HCT116 (cell line): ENCODE data around the gene TACR3. TPM values are rescaled to one million over a fixed set of nuclear protein-coding genes. Genes with fewer than 3 reads are reported as not detected.

Source experiments
- ATAC-seq: fragments of 200-7000 bp; cut with Tn5 transposase; 2 replicates; pipeline ENCODE4 v1.9.1; 2020; ENCODE audit warnings: mild to moderate bottlenecking, moderate library complexity
- BruUV-seq: library from RNA; stranded (reverse); fragments of 400-500 nt; replicated peaks from 2 replicates; lab custom pipeline; 2021; lab: Mats Ljungman, UMichigan
- CTCF ChIA-PET: fragments of 300-600 bp; sonication (Branson Sonifier 250); formaldehyde crosslinking; loops from one replicate; lab custom pipeline; 2021; ENCODE audit warnings: antibody characterized with exemption; lab: Charles Lee
- POLR2A ChIA-PET: fragments of 300-600, 350-600 bp; sonication (Branson Sonifier 250); formaldehyde crosslinking; loops from one replicate; lab custom pipeline; 2021; ENCODE audit warnings: antibody characterized with exemption; lab: Charles Lee
- RAD21 ChIA-PET, 2 experiments: fragments of 300-600 bp; sonication (Branson Sonifier 250); formaldehyde crosslinking; loops; one replicate each; lab custom pipeline; 2023; ENCODE audit warnings: low total read pairs in 2 of 2; ENCODE audit not compliant: uncharacterized antibody in 2 of 2, unreplicated experiment in 2 of 2, low non-redundant PET in 1 of 2; lab: Charles Lee
- DNase-seq: peaks from one replicate; pipeline ENCODE4 v3.0.0-alpha.2; 2010; ENCODE audit warnings: low read depth, low spot score
- H2AFZ ChIP-seq: fragments of 200-600 bp; shearing (Covaris generic), sonication (generic); 2 replicates; pipeline ENCODE4 v1.6.1; 2017; ENCODE audit warnings: low read depth, mixed run types, mixed read lengths, antibody characterized with exemption, low read length; ENCODE audit not compliant: poor library complexity, severe bottlenecking
- H3K27ac ChIP-seq: 2 replicates; pipeline ENCODE4 v1.5.1; 2012; ENCODE audit warnings: low read depth, low read length
- H3K27me3 ChIP-seq: fragments of 200-600 bp; sonication (generic); 2 replicates; pipeline ENCODE4 v1.6.1; 2016; ENCODE audit warnings: mixed run types, low read length, mixed read lengths; ENCODE audit not compliant: insufficient read depth
- H3K36me3 ChIP-seq, 2 experiments: fragments of 200-500 bp in 1 of 2; fragments of 200-600 bp in 1 of 2; sonication (Bioruptor generic) in 1 of 2; sonication (generic) in 1 of 2; 2 replicates each; pipeline versions ENCODE4 v1.5.1 to v1.6.1; 2014 to 2016; ENCODE audit warnings: low read length in 2 of 2, inconsistent platforms in 1 of 2, mixed read lengths in 1 of 2, mixed run types in 1 of 2; ENCODE audit not compliant: insufficient read depth in 2 of 2, control insufficient read depth in 1 of 2
- H3K4me1 ChIP-seq, 2 experiments: fragments of 200-600 bp in 1 of 2; sonication (generic) in 1 of 2; 2 replicates each; pipeline versions ENCODE4 v1.5.1 to v1.6.1; 2012 to 2017; ENCODE audit warnings: low read length in 2 of 2, inconsistent platforms in 1 of 2, mild to moderate bottlenecking in 1 of 2, mixed read lengths in 1 of 2, mixed run types in 1 of 2, moderate library complexity in 1 of 2; ENCODE audit not compliant: insufficient read depth in 2 of 2, control insufficient read depth in 1 of 2
- H3K4me2 ChIP-seq: fragments of 200-600 bp; sonication (generic); 2 replicates; pipeline ENCODE4 v1.6.1; 2017; ENCODE audit warnings: mixed run types, low read length, mixed read lengths
- H3K4me3 ChIP-seq, 2 experiments: fragments of 200-600 bp in 1 of 2; sonication (generic) in 1 of 2; replicated peaks in 1 of 2; 2 replicates each; pipeline ENCODE4 v1.5.1; 2011 to 2016; ENCODE audit warnings: low read length in 2 of 2, control low read depth in 1 of 2, low read depth in 1 of 2, mild to moderate bottlenecking in 1 of 2, mixed read lengths in 1 of 2, mixed run types in 1 of 2
- H3K79me2 ChIP-seq: fragments of 200-600 bp; sonication (generic); 2 replicates; pipeline ENCODE4 v1.6.1; 2017; ENCODE audit warnings: mild to moderate bottlenecking, mixed run types, low read length, moderate library complexity, mixed read lengths; ENCODE audit not compliant: insufficient read depth
- H3K9ac ChIP-seq: fragments of 200-600 bp; sonication (generic); 2 replicates; pipeline ENCODE4 v1.6.1; 2016; ENCODE audit warnings: low read length, mixed read lengths
- H3K9me2 ChIP-seq: fragments of 200-600 bp; sonication (generic), shearing (Covaris generic); 2 replicates; pipeline ENCODE4 v1.6.1; 2017; ENCODE audit warnings: mixed run types, mild to moderate bottlenecking, moderate library complexity; ENCODE audit not compliant: insufficient read depth
- H3K9me3 ChIP-seq, 2 experiments: fragments of 200-500 bp in 1 of 2; fragments of 200-600 bp in 1 of 2; sonication (Bioruptor generic) in 1 of 2; sonication (generic) in 1 of 2; 2 replicates each; pipeline ENCODE4 v1.6.1; 2014 to 2017; ENCODE audit warnings: low read length in 2 of 2, mixed read lengths in 2 of 2, inconsistent platforms in 1 of 2, low read depth in 1 of 2, mild to moderate bottlenecking in 1 of 2, mixed run types in 1 of 2, moderate library complexity in 1 of 2; ENCODE audit not compliant: control insufficient read depth in 1 of 2, insufficient read depth in 1 of 2
- H4K20me1 ChIP-seq: fragments of 200-600 bp; sonication (generic), shearing (Covaris generic); 2 replicates; pipeline ENCODE4 v1.6.1; 2017; ENCODE audit warnings: mixed run types, mild to moderate bottlenecking, moderate library complexity; ENCODE audit not compliant: insufficient read depth
- ATF3 ChIP-seq: IDR thresholded peaks from 2 replicates; pipeline ENCODE4 v1.6.1; 2012
- CBX3 ChIP-seq: IDR thresholded peaks from 2 replicates; pipeline ENCODE4 v1.6.1; 2012; ENCODE audit warnings: low read depth
- CEBPB ChIP-seq: IDR thresholded peaks from 2 replicates; pipeline ENCODE4 v1.6.1; 2012; ENCODE audit warnings: low read depth
- EGR1 ChIP-seq: IDR thresholded peaks from 2 replicates; pipeline ENCODE4 v1.6.1; 2012; ENCODE audit warnings: low read depth
- EZH2phosphoT487 ChIP-seq: fragments of 200-600 bp; IDR thresholded peaks from 2 replicates; pipeline ENCODE4 v1.6.1; 2018; ENCODE audit warnings: antibody characterized with exemption, borderline replicate concordance
- FOSL1 ChIP-seq: IDR thresholded peaks from 2 replicates; pipeline ENCODE4 v1.6.1; 2012; ENCODE audit warnings: low read depth
- MAX ChIP-seq: IDR thresholded peaks from 2 replicates; pipeline ENCODE4 v1.6.1; 2012
- POLR2A ChIP-seq: IDR thresholded peaks from 2 replicates; pipeline ENCODE4 v1.7.0; 2011; ENCODE audit warnings: borderline replicate concordance; ENCODE audit not compliant: insufficient read depth, insufficient read length; ENCODE audit errors: extremely low read depth
- POLR2AphosphoS5 ChIP-seq: IDR thresholded peaks from 2 replicates; pipeline ENCODE4 v1.6.1; 2011; ENCODE audit warnings: mild to moderate bottlenecking, low read depth, low read length, moderate library complexity
- RAD21 ChIP-seq: IDR thresholded peaks from 2 replicates; pipeline ENCODE4 v1.6.1; 2012; ENCODE audit warnings: low read depth, mild to moderate bottlenecking
- REST ChIP-seq: IDR thresholded peaks from 2 replicates; pipeline ENCODE4 v1.6.1; 2012; ENCODE audit warnings: low read depth
- SIN3A ChIP-seq: IDR thresholded peaks from 2 replicates; pipeline ENCODE4 v1.6.1; 2012; ENCODE audit warnings: low read depth
- SRF ChIP-seq: IDR thresholded peaks from 2 replicates; pipeline ENCODE4 v1.6.1; 2012; ENCODE audit warnings: low read depth
- TCF7L2 ChIP-seq: IDR thresholded peaks from 2 replicates; pipeline ENCODE4 v1.7.0; 2011; ENCODE audit warnings: borderline replicate concordance, inconsistent platforms; ENCODE audit not compliant: insufficient read depth, insufficient read length; ENCODE audit errors: extremely low read depth
- ZNF274 ChIP-seq: fragments of 200-500 bp; sonication (Bioruptor generic); IDR thresholded peaks from 2 replicates; pipeline ENCODE4 v1.6.1; 2014; ENCODE audit warnings: mild to moderate bottlenecking, low read depth, low read length, inconsistent platforms
- intact Hi-C: fragments of 100-400 bp; cut with micrococcal nuclease; formaldehyde crosslinking; loops from 2 replicates; pipeline ENCODE4 v1.10.0; 2022
- total RNA-seq: library from RNA; stranded (reverse); gene quantifications from one replicate; pipeline ENCODE4 v1.2.1, GENCODE V29; 2021; ENCODE audit not compliant: unreplicated experiment
- TF ChIP-seq, protein P1 (sequence below), 3 experiments: fragments of 200-600 bp in 1 of 3; sonication (generic) in 1 of 3; IDR thresholded peaks in 2 of 3; conservative IDR thresholded peaks in 1 of 3; 2 replicates each; pipeline ENCODE4 v1.5.1; 2012 to 2017; ENCODE audit warnings: low read depth in 2 of 3, low read length in 2 of 3, antibody characterized with exemption in 1 of 3, borderline replicate concordance in 1 of 3, control low read depth in 1 of 3, mild to moderate bottlenecking in 1 of 3, mixed read lengths in 1 of 3, mixed run types in 1 of 3, moderate library complexity in 1 of 3; ENCODE audit not compliant: insufficient read depth in 1 of 3

TACR3 gene
- total RNA-seq, 1 experiment from 2014 or later = not detected

DNA sequence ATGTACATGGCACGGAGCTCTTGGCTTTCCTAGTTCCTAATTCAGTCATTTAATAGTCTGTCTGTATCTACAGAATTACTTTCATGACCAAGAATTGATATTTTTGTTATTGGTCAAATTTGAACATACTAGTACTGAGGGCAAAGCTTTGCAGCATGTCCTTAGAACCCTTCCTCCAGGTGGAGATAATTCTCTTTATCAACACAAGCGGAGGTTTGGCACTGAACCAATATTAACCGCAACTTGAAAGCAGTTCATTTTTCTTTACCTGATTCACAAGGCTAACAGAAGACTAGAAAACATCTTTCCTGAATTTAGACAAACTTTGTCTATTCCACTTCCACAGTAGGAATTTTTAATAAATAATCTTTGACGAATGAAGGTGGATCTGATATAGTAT, 73.8 kb downstream of the TACR3 start:
- Histone ChIP-seq H4K20me1 (no peaks in the 10 kb centered on the region), H3K9me2 (no peaks in the 10 kb centered on the region), H3K27me3 (no peaks in the 10 kb centered on the region), H3K4me3 (no peak overlapping the region), H3K9me3 (no peaks in the 10 kb centered on the region), H3K27ac (no peak overlapping the region), H2AFZ (no peak overlapping the region), H3K4me1 (no peaks in the 10 kb centered on the region), H3K4me2 (no peak overlapping the region), H3K36me3 (no peaks in the 10 kb centered on the region), H3K9ac (no peak overlapping the region), H3K79me2 (no peaks in the 10 kb centered on the region)
- TF ChIP-seq TCF7L2 (no peak), SRF (no peak), EZH2phosphoT487 (no peak), CEBPB (no peak), RAD21 (no peak), POLR2A (no peak), CBX3 (no peak), SIN3A (no peak), MAX (no peak), ZNF274 (no peak), POLR2AphosphoS5 (no peak), EGR1 (no peak), REST (no peak), ATF3 (no peak), FOSL1 (no peak)
- TF ChIP-seq, protein P1, sequence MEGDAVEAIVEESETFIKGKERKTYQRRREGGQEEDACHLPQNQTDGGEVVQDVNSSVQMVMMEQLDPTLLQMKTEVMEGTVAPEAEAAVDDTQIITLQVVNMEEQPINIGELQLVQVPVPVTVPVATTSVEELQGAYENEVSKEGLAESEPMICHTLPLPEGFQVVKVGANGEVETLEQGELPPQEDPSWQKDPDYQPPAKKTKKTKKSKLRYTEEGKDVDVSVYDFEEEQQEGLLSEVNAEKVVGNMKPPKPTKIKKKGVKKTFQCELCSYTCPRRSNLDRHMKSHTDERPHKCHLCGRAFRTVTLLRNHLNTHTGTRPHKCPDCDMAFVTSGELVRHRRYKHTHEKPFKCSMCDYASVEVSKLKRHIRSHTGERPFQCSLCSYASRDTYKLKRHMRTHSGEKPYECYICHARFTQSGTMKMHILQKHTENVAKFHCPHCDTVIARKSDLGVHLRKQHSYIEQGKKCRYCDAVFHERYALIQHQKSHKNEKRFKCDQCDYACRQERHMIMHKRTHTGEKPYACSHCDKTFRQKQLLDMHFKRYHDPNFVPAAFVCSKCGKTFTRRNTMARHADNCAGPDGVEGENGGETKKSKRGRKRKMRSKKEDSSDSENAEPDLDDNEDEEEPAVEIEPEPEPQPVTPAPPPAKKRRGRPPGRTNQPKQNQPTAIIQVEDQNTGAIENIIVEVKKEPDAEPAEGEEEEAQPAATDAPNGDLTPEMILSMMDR (IDR thresholded peaks at IDR 0.05 in 2 of 3, conservative IDR thresholded peaks at IDR 0.05 in 1 of 3; ENCODE audit: borderline replicate concordance in 1 of 3, insufficient read depth in 1 of 3, low read depth in 2 of 3, low read length in 2 of 3) = no peak
- RAD21 ChIA-PET = no interaction called here
- POLR2A ChIA-PET = no interaction called here
- ATAC-seq = no peak
- intact Hi-C loops = no loop called here
- no TSS peak for BruUV-seq
- CTCF ChIA-PET = no interaction called here
- DNase-seq = no peak
